H9 (cell line): ENCODE results near the gene PTCH1. TPM values are rescaled to one million over a fixed set of nuclear protein-coding genes. Genes with fewer than 3 reads are reported as not detected.

Experiments
- DNase-seq: peaks from one replicate; pipeline ENCODE4 v3.0.0-alpha.2; 2017
- H2AFZ ChIP-seq: one replicate; pipeline ENCODE4 v1.6.1; 2013; ENCODE audit warnings: mild to moderate bottlenecking, low read length, control low read depth, moderate library complexity
- H2AK5ac ChIP-seq: 2 replicates; pipeline ENCODE4 v1.6.1; 2013; ENCODE audit warnings: low read length, control low read depth, mixed read lengths; ENCODE audit not compliant: insufficient read length
- H2BK120ac ChIP-seq: one replicate; pipeline ENCODE4 v1.6.1; 2013; ENCODE audit warnings: low read depth, mild to moderate bottlenecking, low read length, control low read depth, inconsistent platforms; ENCODE audit not compliant: poor library complexity, severe bottlenecking
- H2BK12ac ChIP-seq: 2 replicates; pipeline ENCODE4 v1.6.1; 2013; ENCODE audit warnings: low read length, control low read depth, mixed read lengths, low read depth; ENCODE audit not compliant: insufficient read length
- H2BK15ac ChIP-seq: 2 replicates; pipeline ENCODE4 v1.6.1; 2013; ENCODE audit warnings: low read depth, low read length, control low read depth
- H2BK20ac ChIP-seq: one replicate; pipeline ENCODE4 v1.6.1; 2013; ENCODE audit warnings: low read depth, mild to moderate bottlenecking, low read length, control low read depth, inconsistent platforms; ENCODE audit not compliant: poor library complexity, severe bottlenecking
- H2BK5ac ChIP-seq: 2 replicates; pipeline ENCODE4 v1.6.1; 2013; ENCODE audit warnings: low read length, control low read depth, mixed read lengths; ENCODE audit not compliant: insufficient read length
- H3K14ac ChIP-seq: 2 replicates; pipeline ENCODE4 v1.6.1; 2013; ENCODE audit warnings: low read length, control low read depth; ENCODE audit not compliant: insufficient read depth
- H3K18ac ChIP-seq: 2 replicates; pipeline ENCODE4 v1.6.1; 2013; ENCODE audit warnings: low read depth, mild to moderate bottlenecking, mixed read lengths, low read length, control low read depth; ENCODE audit not compliant: insufficient read length
- H3K23ac ChIP-seq: 2 replicates; pipeline ENCODE4 v1.6.1; 2013; ENCODE audit warnings: low read length, control low read depth, mixed read lengths, low read depth; ENCODE audit not compliant: insufficient read length
- H3K23me2 ChIP-seq: 2 replicates; pipeline ENCODE4 v1.6.1; 2013; ENCODE audit warnings: low read depth, mild to moderate bottlenecking, mixed read lengths, low read length, control low read depth; ENCODE audit not compliant: insufficient read length, poor library complexity, severe bottlenecking
- H3K27ac ChIP-seq: 2 replicates; pipeline ENCODE4 v1.5.1; 2013; ENCODE audit warnings: low read length, control low read depth, mixed read lengths, low read depth; ENCODE audit not compliant: insufficient read length
- H3K27me3 ChIP-seq: 2 replicates; pipeline ENCODE4 v1.6.1; 2013; ENCODE audit warnings: low read length, control low read depth, inconsistent platforms; ENCODE audit not compliant: insufficient read depth
- H3K4ac ChIP-seq: 2 replicates; pipeline ENCODE4 v1.6.1; 2013; ENCODE audit warnings: low read depth, mild to moderate bottlenecking, control low read depth, inconsistent platforms, low read length, moderate library complexity
- H3K4me1 ChIP-seq: 2 replicates; pipeline ENCODE4 v1.6.1; 2013; ENCODE audit warnings: low read length, control low read depth, inconsistent platforms; ENCODE audit not compliant: insufficient read depth
- H3K4me2 ChIP-seq: 2 replicates; pipeline ENCODE4 v1.6.1; 2013; ENCODE audit warnings: low read length, control low read depth, mixed read lengths; ENCODE audit not compliant: insufficient read length, insufficient read depth
- H3K56ac ChIP-seq: 2 replicates; pipeline ENCODE4 v1.6.1; 2013; ENCODE audit warnings: low read depth, mild to moderate bottlenecking, mixed read lengths, low read length, control low read depth; ENCODE audit not compliant: insufficient read length
- H3K79me1 ChIP-seq: 2 replicates; pipeline ENCODE4 v1.6.1; 2013; ENCODE audit warnings: low read depth, mild to moderate bottlenecking, moderate library complexity, low read length, control low read depth, inconsistent platforms; ENCODE audit not compliant: insufficient read depth, poor library complexity, severe bottlenecking
- H3K79me2 ChIP-seq: 2 replicates; pipeline ENCODE4 v1.6.1; 2013; ENCODE audit warnings: low read length, control low read depth, inconsistent platforms; ENCODE audit not compliant: insufficient read depth
- H3K9ac ChIP-seq: 2 replicates; pipeline ENCODE4 v1.6.1; 2013; ENCODE audit warnings: low read length, control low read depth, mixed read lengths; ENCODE audit not compliant: insufficient read length; ENCODE audit errors: extremely low read depth
- H3K9me3 ChIP-seq: one replicate; pipeline ENCODE4 v1.6.1; 2013; ENCODE audit warnings: low read depth, low read length, inconsistent platforms; ENCODE audit not compliant: control insufficient read depth
- H3T11ph ChIP-seq: one replicate; pipeline ENCODE4 v1.6.1; 2013; ENCODE audit warnings: mild to moderate bottlenecking, low read length, control low read depth, inconsistent platforms
- H4K20me1 ChIP-seq: one replicate; pipeline ENCODE4 v1.6.1; 2013; ENCODE audit not compliant: control insufficient read depth, insufficient read length, insufficient read depth
- H4K5ac ChIP-seq: 2 replicates; pipeline ENCODE4 v1.6.1; 2013; ENCODE audit warnings: low read depth, mild to moderate bottlenecking, mixed read lengths, low read length, control low read depth; ENCODE audit not compliant: insufficient read length
- H4K8ac ChIP-seq: replicated peaks from 2 replicates; pipeline ENCODE4 v1.6.1; 2013; ENCODE audit warnings: low read length, control low read depth, mixed read lengths, low read depth; ENCODE audit not compliant: insufficient read length
- H4K91ac ChIP-seq: 2 replicates; pipeline ENCODE4 v1.6.1; 2013; ENCODE audit warnings: low read depth, mild to moderate bottlenecking, moderate library complexity, mixed read lengths, low read length, control low read depth; ENCODE audit not compliant: insufficient read length
- H3K27ac Mint-ChIP-seq, 3 experiments: 2 replicates in 2 of 3; 3 replicates in 1 of 3; pipeline ENCODE4 v1.8.0; 2020 to 2021; ENCODE audit warnings: mixed read lengths in 3 of 3, mild to moderate bottlenecking in 1 of 3, moderate library complexity in 1 of 3
- H3K27me3 Mint-ChIP-seq: 2 replicates; pipeline ENCODE4 v1.8.0; 2021; ENCODE audit warnings: low read depth, mild to moderate bottlenecking, moderate library complexity, mixed read lengths
- H3K36me3 Mint-ChIP-seq, 3 experiments: 2 replicates in 2 of 3; 3 replicates in 1 of 3; pipeline ENCODE4 v1.8.0; 2020 to 2021; ENCODE audit warnings: low read depth in 3 of 3, mixed read lengths in 3 of 3; ENCODE audit not compliant: insufficient read depth in 1 of 3
- H3K4me1 Mint-ChIP-seq, 2 experiments: 2 replicates each; pipeline ENCODE4 v1.8.0; 2020; ENCODE audit warnings: mixed read lengths in 2 of 2
- H3K4me3 Mint-ChIP-seq, 2 experiments: 2 replicates in 1 of 2; 3 replicates in 1 of 2; pipeline ENCODE4 v1.8.0; 2020 to 2021; ENCODE audit warnings: mild to moderate bottlenecking in 2 of 2, mixed read lengths in 2 of 2, moderate library complexity in 1 of 2
- H3K9me3 Mint-ChIP-seq, 2 experiments: 2 replicates in 1 of 2; 3 replicates in 1 of 2; pipeline ENCODE4 v1.8.0; 2020; ENCODE audit warnings: mild to moderate bottlenecking in 2 of 2, mixed read lengths in 2 of 2, moderate library complexity in 1 of 2
- WGBS: extraction: QIAGEN DNeasy Blood & Tissue Kit; methylation state at CpG from one replicate; pipeline ENCODE4 v1.1.7; 2013; ENCODE audit warnings: missing lambda C conversion rate, low lambda C conversion rate, mixed read lengths; ENCODE audit not compliant: insufficient read length; ENCODE audit errors: extremely low coverage; 5-methylcytosine and 5-hydroxymethylcytosine counted together
- total RNA-seq: library from RNA; stranded (reverse); gene quantifications from 2 replicates; pipeline ENCODE4 v1.2.1, GENCODE V29; 2021
- TF ChIP-seq, protein P1 (sequence below): fragments of 200-600 bp; sonication (generic); conservative IDR thresholded peaks from 3 replicates; pipeline ENCODE4 v1.8.0; 2021; ENCODE audit warnings: antibody characterized with exemption, mild to moderate bottlenecking

The PTCH1 gene
- total RNA-seq, 1 experiment from 2014 or later: 9.1 TPM

DNA sequence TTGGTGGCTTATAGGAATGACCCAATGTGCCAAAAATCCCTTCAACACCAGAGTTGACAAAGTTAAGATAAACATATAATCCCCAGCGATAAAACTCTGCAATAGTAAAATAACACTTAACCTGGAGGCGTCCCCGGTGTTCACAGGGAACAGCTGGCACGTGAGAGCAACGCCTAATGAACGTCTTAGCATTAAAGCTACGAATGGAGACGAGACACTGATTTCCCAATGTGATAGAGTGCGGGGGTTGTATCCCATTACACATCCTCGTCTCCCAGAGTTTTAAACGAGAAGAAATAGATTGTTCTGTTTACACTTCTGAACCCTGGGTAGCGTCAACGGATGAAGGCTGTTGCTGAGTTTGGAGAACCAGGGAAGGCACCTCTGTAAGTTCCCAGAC lies 57.6 kb downstream of the PTCH1 start:
- Histone ChIP-seq H3K9me3 (no peaks in the 10 kb centered on the region), H2AFZ (no peak overlapping the region), H4K5ac (no peak overlapping the region), H2BK5ac (no peak overlapping the region), H4K8ac (no peak overlapping the region), H3K23ac (no peak overlapping the region), H3K79me1 (no peaks in the 10 kb centered on the region), H3K56ac (no peak overlapping the region), H3K27ac (no peak overlapping the region), H3K79me2 (no peaks in the 10 kb centered on the region), H2BK12ac (no peak overlapping the region), H3T11ph (no peak overlapping the region), H2AK5ac (no peak overlapping the region), H3K27me3 (no peaks in the 10 kb centered on the region), H3K4ac (no peak overlapping the region), H4K20me1 (no peaks in the 10 kb centered on the region), H3K23me2 (no peaks in the 10 kb centered on the region), H4K91ac (no peak overlapping the region), H3K9ac (no peak overlapping the region), H2BK120ac (no peak overlapping the region), H3K18ac (no peak overlapping the region), H2BK15ac (no peak overlapping the region), H3K4me2 (no peak overlapping the region), H3K14ac (no peak overlapping the region), H3K4me1 (peaks cover 6% of the 10 kb centered on the region; the same call in 1 of the 2 replicates), H2BK20ac (no peak overlapping the region)
- no peak overlapping the region for H3K4me3 Mint-ChIP-seq
- H3K4me1 Mint-ChIP-seq: peaks cover 33 to 39% of the 10 kb centered on the region in 2 experiments
- no peak for DNase-seq
- H3K9me3 Mint-ChIP-seq: no peaks in the 10 kb centered on the region
- TF ChIP-seq, protein P1, sequence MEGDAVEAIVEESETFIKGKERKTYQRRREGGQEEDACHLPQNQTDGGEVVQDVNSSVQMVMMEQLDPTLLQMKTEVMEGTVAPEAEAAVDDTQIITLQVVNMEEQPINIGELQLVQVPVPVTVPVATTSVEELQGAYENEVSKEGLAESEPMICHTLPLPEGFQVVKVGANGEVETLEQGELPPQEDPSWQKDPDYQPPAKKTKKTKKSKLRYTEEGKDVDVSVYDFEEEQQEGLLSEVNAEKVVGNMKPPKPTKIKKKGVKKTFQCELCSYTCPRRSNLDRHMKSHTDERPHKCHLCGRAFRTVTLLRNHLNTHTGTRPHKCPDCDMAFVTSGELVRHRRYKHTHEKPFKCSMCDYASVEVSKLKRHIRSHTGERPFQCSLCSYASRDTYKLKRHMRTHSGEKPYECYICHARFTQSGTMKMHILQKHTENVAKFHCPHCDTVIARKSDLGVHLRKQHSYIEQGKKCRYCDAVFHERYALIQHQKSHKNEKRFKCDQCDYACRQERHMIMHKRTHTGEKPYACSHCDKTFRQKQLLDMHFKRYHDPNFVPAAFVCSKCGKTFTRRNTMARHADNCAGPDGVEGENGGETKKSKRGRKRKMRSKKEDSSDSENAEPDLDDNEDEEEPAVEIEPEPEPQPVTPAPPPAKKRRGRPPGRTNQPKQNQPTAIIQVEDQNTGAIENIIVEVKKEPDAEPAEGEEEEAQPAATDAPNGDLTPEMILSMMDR: no peak
- H3K36me3 Mint-ChIP-seq: peaks cover 28 to 70% (median 48%) of the 10 kb centered on the region in 3 experiments; a peak in 6 of 7 replicates
- no CpG with 5 or more reads among the region's 13 CpGs for WGBS
- no peak overlapping the region for H3K27ac Mint-ChIP-seq
- H3K27me3 Mint-ChIP-seq: peaks cover 28% of the 10 kb centered on the region
